ENCODE results near the gene EXPH5. TPM values are rescaled to one million over a fixed set of nuclear protein-coding genes. Genes with fewer than 3 reads are reported as not detected.
A peak's percentile ranks its signal among the peaks of the same experiment; 100 is the strongest.

The EXPH5 gene
- total RNA-seq, 3 donors from 2014 or later (not counting 1 experiment from before 2014, with no cell fraction given), result 1.5 to 5.4 (median 2.6) TPM

DNA sequence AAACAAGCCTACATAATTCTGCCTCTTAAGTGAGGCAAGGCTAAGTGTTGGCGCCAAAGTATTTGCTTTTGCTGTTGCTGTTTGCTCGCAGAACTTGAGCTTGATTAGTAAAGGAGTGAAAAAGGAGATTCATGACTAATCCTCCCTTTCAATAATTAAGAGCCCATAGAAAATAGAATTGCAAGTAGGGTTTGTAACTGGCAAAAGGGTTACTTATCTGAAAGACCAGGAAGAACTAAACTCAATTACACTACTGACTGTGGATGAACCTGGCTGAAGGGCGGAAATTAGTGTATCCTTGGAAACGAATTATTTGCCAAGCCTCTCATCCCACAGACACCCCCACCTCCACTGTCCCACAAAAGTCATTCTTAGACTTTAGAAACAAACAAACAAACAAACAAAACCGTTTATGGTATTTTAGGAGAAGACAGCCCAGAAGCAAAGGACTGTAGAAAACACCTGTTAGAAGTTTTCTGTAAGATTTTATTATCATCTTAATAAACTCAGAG is 411 bp upstream of the EXPH5 start:
- no peaks in the 10 kb centered on the region for H3K9me3 ChIP-seq (ENCODE audit: control insufficient read depth, insufficient read depth, low read length)
- Mint-ChIP-seq H3K36me3 (peaks cover 6% of the 10 kb centered on the region), H3K9me3 (no peaks in the 10 kb centered on the region), H3K27ac (peak overlapping the region in 1 of 2 donors; percentile 97), H3K4me3 (peak overlapping the region; percentile 100), H3K4me1 (peaks cover 18 to 19% of the 10 kb centered on the region in 2 donors), H3K27me3 (ENCODE audit: low read depth in 2 of 2) (peaks cover 29 to 45% of the 10 kb centered on the region in 2 donors)
- H3K4me3 ChIP-seq (ENCODE audit: low read length), result peak overlapping the region; percentile 80
- H3K36me3 ChIP-seq (ENCODE audit: control insufficient read depth, insufficient read depth, low read length), result no peaks in the 10 kb centered on the region
- H3K27me3 ChIP-seq (ENCODE audit: control insufficient read depth, insufficient read depth, low read length), result peaks cover 11% of the 10 kb centered on the region
- intact Hi-C loops (cut with micrococcal nuclease), result loop anchor here (1.0 kb wide), 2 partner anchors 56 to 127 kb away; partner anchors contain the start of gene C11orf65
- H3K27ac ChIP-seq (ENCODE audit: low read length), result no peak overlapping the region
- WGBS (ENCODE audit: insufficient coverage), result 66% methylated on average over 2 of the region's 5 CpGs
- no peak for ATAC-seq
- peaks cover 9% of the 10 kb centered on the region for H3K4me1 ChIP-seq (ENCODE audit: control insufficient read depth, insufficient read depth, low read length)
- TF ChIP-seq, protein P1, sequence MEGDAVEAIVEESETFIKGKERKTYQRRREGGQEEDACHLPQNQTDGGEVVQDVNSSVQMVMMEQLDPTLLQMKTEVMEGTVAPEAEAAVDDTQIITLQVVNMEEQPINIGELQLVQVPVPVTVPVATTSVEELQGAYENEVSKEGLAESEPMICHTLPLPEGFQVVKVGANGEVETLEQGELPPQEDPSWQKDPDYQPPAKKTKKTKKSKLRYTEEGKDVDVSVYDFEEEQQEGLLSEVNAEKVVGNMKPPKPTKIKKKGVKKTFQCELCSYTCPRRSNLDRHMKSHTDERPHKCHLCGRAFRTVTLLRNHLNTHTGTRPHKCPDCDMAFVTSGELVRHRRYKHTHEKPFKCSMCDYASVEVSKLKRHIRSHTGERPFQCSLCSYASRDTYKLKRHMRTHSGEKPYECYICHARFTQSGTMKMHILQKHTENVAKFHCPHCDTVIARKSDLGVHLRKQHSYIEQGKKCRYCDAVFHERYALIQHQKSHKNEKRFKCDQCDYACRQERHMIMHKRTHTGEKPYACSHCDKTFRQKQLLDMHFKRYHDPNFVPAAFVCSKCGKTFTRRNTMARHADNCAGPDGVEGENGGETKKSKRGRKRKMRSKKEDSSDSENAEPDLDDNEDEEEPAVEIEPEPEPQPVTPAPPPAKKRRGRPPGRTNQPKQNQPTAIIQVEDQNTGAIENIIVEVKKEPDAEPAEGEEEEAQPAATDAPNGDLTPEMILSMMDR (IDR thresholded peaks at IDR 0.05), result no peak
- DNase-seq, result no peak

DNA sequence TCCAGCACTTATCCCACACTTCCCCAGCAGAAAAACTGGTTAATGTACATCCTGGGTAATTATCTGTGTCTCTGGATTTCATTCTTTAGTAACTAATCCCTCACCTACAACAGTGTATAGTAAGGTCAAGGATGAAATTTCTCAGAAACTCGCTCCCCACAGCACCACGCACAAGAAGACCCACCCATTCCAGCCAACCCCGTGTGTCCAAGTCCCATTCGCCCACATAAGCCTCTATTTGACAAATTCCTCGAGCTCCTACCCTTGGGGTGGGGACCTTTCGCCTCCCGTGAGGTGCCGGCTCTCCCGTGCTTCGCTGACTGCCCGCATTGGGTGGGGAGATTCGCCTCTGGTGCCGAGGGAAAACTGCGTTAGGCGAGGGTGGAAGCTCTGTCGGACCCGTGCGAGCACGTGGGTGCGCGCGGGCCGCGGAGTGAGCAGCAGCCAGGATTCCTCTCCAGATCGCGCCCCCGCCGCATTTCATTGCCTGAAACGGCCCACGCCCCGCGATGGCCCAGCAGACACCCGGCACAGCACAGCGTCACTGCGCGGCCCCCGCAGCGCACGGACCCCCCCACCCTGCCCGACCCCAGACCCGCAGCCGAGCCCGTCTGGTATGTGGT is 866 bp downstream of the EXPH5 start:
- Histone ChIP-seq H3K27ac (ENCODE audit: low read length) (no peak overlapping the region), H3K27me3 (ENCODE audit: control insufficient read depth, insufficient read depth, low read length) (peaks cover 11% of the 10 kb centered on the region), H3K9me3 (ENCODE audit: control insufficient read depth, insufficient read depth, low read length) (no peaks in the 10 kb centered on the region), H3K36me3 (ENCODE audit: control insufficient read depth, insufficient read depth, low read length) (no peaks in the 10 kb centered on the region), H3K4me1 (ENCODE audit: control insufficient read depth, insufficient read depth, low read length) (peaks cover 9% of the 10 kb centered on the region), H3K4me3 (ENCODE audit: low read length) (peak overlapping the region; percentile 80)
- Mint-ChIP-seq H3K27me3 (ENCODE audit: low read depth in 2 of 2) (peaks cover 21 to 32% of the 10 kb centered on the region in 2 donors), H3K36me3 (peaks cover 6% of the 10 kb centered on the region), H3K4me3 (peak overlapping the region; percentile 100), H3K27ac (peak overlapping the region; percentile 87 to 97), H3K9me3 (no peaks in the 10 kb centered on the region), H3K4me1 (peaks cover 18 to 19% of the 10 kb centered on the region in 2 donors)
- ATAC-seq, result peak; percentile 43 to 46 (median 45)
- intact Hi-C loops (cut with micrococcal nuclease), result loop anchor here (1.0 kb wide), 2 partner anchors 54 to 125 kb away; partner anchors contain the start of gene C11orf65
- peak; percentile 28 to 50 for DNase-seq
- 2% methylated on average over 36 of the region's 43 CpGs for WGBS (ENCODE audit: insufficient coverage)
- TF ChIP-seq, protein P1 (IDR thresholded peaks at IDR 0.05), result no peak

DNA sequence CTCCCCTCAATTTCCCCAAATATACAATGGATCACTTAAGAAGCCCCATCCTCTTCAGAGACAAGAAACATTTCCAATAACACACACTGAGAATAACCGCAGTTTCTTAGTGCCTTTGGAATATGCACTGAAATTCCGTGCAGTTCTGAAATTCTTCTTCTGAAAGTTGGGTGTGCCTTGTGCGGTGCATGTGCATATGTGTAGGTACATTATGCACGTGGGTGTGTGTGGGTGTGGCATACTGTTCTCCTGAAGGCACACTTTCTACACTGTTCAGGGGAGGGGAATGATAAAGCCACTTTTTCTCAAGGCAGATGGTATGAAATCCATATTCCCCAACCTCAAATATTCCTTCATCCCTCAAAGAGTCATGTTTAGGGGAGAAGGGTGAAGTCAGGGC is 1.7 kb downstream of the EXPH5 start:
- Histone ChIP-seq H3K4me3 (ENCODE audit: low read length) (no peak overlapping the region), H3K9me3 (ENCODE audit: control insufficient read depth, insufficient read depth, low read length) (no peaks in the 10 kb centered on the region), H3K4me1 (ENCODE audit: control insufficient read depth, insufficient read depth, low read length) (peaks cover 9% of the 10 kb centered on the region), H3K27me3 (ENCODE audit: control insufficient read depth, insufficient read depth, low read length) (peaks cover 11% of the 10 kb centered on the region), H3K36me3 (ENCODE audit: control insufficient read depth, insufficient read depth, low read length) (no peaks in the 10 kb centered on the region), H3K27ac (ENCODE audit: low read length) (no peak overlapping the region)
- Mint-ChIP-seq H3K9me3 (no peaks in the 10 kb centered on the region), H3K4me3 (peak overlapping the region; percentile 100), H3K4me1 (peaks cover 18 to 19% of the 10 kb centered on the region in 2 donors), H3K27me3 (ENCODE audit: low read depth in 2 of 2) (peaks cover 19 to 27% of the 10 kb centered on the region in 2 donors), H3K27ac (no peak overlapping the region), H3K36me3 (peaks cover 6% of the 10 kb centered on the region)
- TF ChIP-seq, protein P1 (IDR thresholded peaks at IDR 0.05), result no peak
- no peak for DNase-seq
- WGBS (ENCODE audit: insufficient coverage), result 100% methylated on average over 4 of the region's 4 CpGs
- ATAC-seq, result no peak
- intact Hi-C loops (cut with micrococcal nuclease), result no loop called here

Data from natural killer cell (primary cell).